IMR-90 (cell line): ENCODE results near the gene RRP15. TPM values are rescaled to one million over a fixed set of nuclear protein-coding genes. Genes with fewer than 3 reads are reported as not detected.

Experiments
- ATAC-seq: fragments of 200-7000 bp; cut with Tn5 transposase; 2 replicates; pipeline ENCODE4 v1.9.1; 2020; ENCODE audit warnings: low read depth, mild to moderate bottlenecking, moderate library complexity
- BruUV-seq: library from RNA; stranded (reverse); fragments of 400-500 nt; replicated peaks from 2 replicates; lab custom pipeline; 2021; lab: Mats Ljungman, UMichigan
- CTCF ChIA-PET: fragments of 300-600 bp; formaldehyde crosslinking; extraction: SDS; loops from one replicate; lab custom pipeline; 2021; ENCODE audit warnings: antibody characterized with exemption; lab: Yijun Ruan, JAX
- POLR2A ChIA-PET: fragments of 300-600 bp; sonication (Branson Sonifier 250); formaldehyde crosslinking; loops from one replicate; lab custom pipeline; 2022; ENCODE audit warnings: antibody characterized with exemption; ENCODE audit not compliant: unreplicated experiment; lab: Charles Lee
- DNase-seq: peaks from one replicate; pipeline ENCODE4 v3.0.0; 2013
- H2AFZ ChIP-seq: replicated peaks from 2 replicates; pipeline ENCODE3; 2013; ENCODE audit warnings: low read length, mild to moderate bottlenecking; ENCODE audit not compliant: poor library complexity
- H2AK5ac ChIP-seq: 2 replicates; pipeline ENCODE4 v1.6.1; 2013; ENCODE audit warnings: low read depth, low read length, inconsistent platforms
- H2AK9ac ChIP-seq: replicated peaks from 2 replicates; pipeline ENCODE3; 2013; ENCODE audit warnings: mild to moderate bottlenecking, low read depth, low read length, moderate library complexity; ENCODE audit not compliant: poor library complexity
- H2BK120ac ChIP-seq: 2 replicates; pipeline ENCODE4 v1.6.1; 2013; ENCODE audit warnings: low read depth, low read length, inconsistent platforms
- H2BK15ac ChIP-seq: 3 replicates; pipeline ENCODE4 v1.6.1; 2013; ENCODE audit warnings: low read depth, low read length, inconsistent platforms
- H2BK20ac ChIP-seq: 2 replicates; pipeline ENCODE4 v1.6.1; 2013; ENCODE audit warnings: low read depth, mild to moderate bottlenecking, inconsistent platforms, low read length, moderate library complexity
- H2BK5ac ChIP-seq: 2 replicates; pipeline ENCODE4 v1.6.1; 2013; ENCODE audit warnings: mild to moderate bottlenecking, low read depth, low read length, inconsistent platforms; ENCODE audit not compliant: poor library complexity, severe bottlenecking
- H3K14ac ChIP-seq: replicated peaks from 2 replicates; pipeline ENCODE4 v1.6.1; 2013; ENCODE audit warnings: low read depth, low read length, inconsistent platforms
- H3K18ac ChIP-seq: 2 replicates; pipeline ENCODE4 v1.6.1; 2013; ENCODE audit warnings: low read depth, low read length, control low read depth
- H3K23ac ChIP-seq: 2 replicates; pipeline ENCODE4 v1.6.1; 2013; ENCODE audit warnings: low read depth, low read length, inconsistent platforms
- H3K27ac ChIP-seq: 2 replicates; pipeline ENCODE4 v1.5.1; 2013; ENCODE audit warnings: mild to moderate bottlenecking, control low read depth, low read length; ENCODE audit not compliant: insufficient read depth
- H3K27me3 ChIP-seq: 2 replicates; pipeline ENCODE4 v1.6.1; 2013; ENCODE audit warnings: low read length; ENCODE audit not compliant: control insufficient read depth, insufficient read depth
- H3K36me3 ChIP-seq: 2 replicates; pipeline ENCODE4 v1.6.1; 2013; ENCODE audit warnings: low read length, mixed read lengths; ENCODE audit not compliant: control insufficient read depth, insufficient read depth
- H3K4ac ChIP-seq: 2 replicates; pipeline ENCODE4 v1.6.1; 2013; ENCODE audit warnings: low read depth, low read length, inconsistent platforms
- H3K4me1 ChIP-seq: 2 replicates; pipeline ENCODE4 v1.6.1; 2013; ENCODE audit warnings: low read length, mixed read lengths; ENCODE audit not compliant: control insufficient read depth, insufficient read depth
- H3K4me2 ChIP-seq: 2 replicates; pipeline ENCODE4 v1.6.1; 2013; ENCODE audit warnings: low read depth, mild to moderate bottlenecking, control low read depth, low read length, moderate library complexity
- H3K4me3 ChIP-seq: 2 replicates; pipeline ENCODE4 v1.5.1; 2013; ENCODE audit warnings: low read depth, mild to moderate bottlenecking, control low read depth, low read length, moderate library complexity; ENCODE audit not compliant: insufficient read depth
- H3K56ac ChIP-seq: 2 replicates; pipeline ENCODE4 v1.6.1; 2013; ENCODE audit warnings: low read length, inconsistent platforms; ENCODE audit not compliant: insufficient read depth; ENCODE audit errors: extremely low read depth
- H3K79me1 ChIP-seq, 2 experiments: 2 replicates each; pipeline ENCODE4 v1.6.1; 2013; ENCODE audit warnings: low read length in 2 of 2, inconsistent platforms in 1 of 2, low read depth in 1 of 2
- H3K9ac ChIP-seq: 2 replicates; pipeline ENCODE4 v1.6.1; 2013; ENCODE audit warnings: low read depth, low read length, control low read depth
- H3K9me1 ChIP-seq: 2 replicates; pipeline ENCODE4 v1.6.1; 2013; ENCODE audit warnings: low read length, inconsistent platforms; ENCODE audit not compliant: insufficient read depth
- H3K9me3 ChIP-seq: 2 replicates; pipeline ENCODE4 v1.6.1; 2013; ENCODE audit warnings: low read length; ENCODE audit not compliant: control insufficient read depth, insufficient read depth
- H4K20me1 ChIP-seq: 2 replicates; pipeline ENCODE4 v1.6.1; 2013; ENCODE audit warnings: low read length, inconsistent platforms; ENCODE audit not compliant: insufficient read depth
- H4K5ac ChIP-seq: 2 replicates; pipeline ENCODE4 v1.6.1; 2013; ENCODE audit warnings: mild to moderate bottlenecking, low read depth, low read length, control low read depth
- H4K8ac ChIP-seq, 2 experiments: 2 replicates each; pipeline ENCODE4 v1.6.1; 2013; ENCODE audit warnings: low read depth in 2 of 2, low read length in 2 of 2, control low read depth in 1 of 2, inconsistent platforms in 1 of 2
- H4K91ac ChIP-seq: 2 replicates; pipeline ENCODE4 v1.6.1; 2013; ENCODE audit warnings: low read depth, low read length, inconsistent platforms; ENCODE audit not compliant: insufficient read depth
- BHLHE40 ChIP-seq: fragments of 150-350 bp; IDR thresholded peaks from 2 replicates; pipeline ENCODE4 v1.6.1; 2016; ENCODE audit warnings: mild to moderate bottlenecking, low read depth, low read length
- FOS ChIP-seq: fragments of 150-350 bp; IDR thresholded peaks from 2 replicates; pipeline ENCODE4 v1.6.1; 2016; ENCODE audit warnings: low read depth, low read length
- MAZ ChIP-seq: IDR thresholded peaks from 2 replicates; pipeline ENCODE4 v1.6.1; 2012; ENCODE audit warnings: low read depth, mild to moderate bottlenecking, low read length, improper control_type of control experiment, moderate library complexity, borderline replicate concordance
- MXI1 ChIP-seq: IDR thresholded peaks from 2 replicates; pipeline ENCODE4 v1.6.1; 2012; ENCODE audit warnings: low read depth, mild to moderate bottlenecking, low read length, moderate library complexity, borderline replicate concordance
- NFE2L2 ChIP-seq: fragments of 150-350 bp; IDR thresholded peaks from 2 replicates; pipeline ENCODE4 v1.6.1; 2016; ENCODE audit warnings: low read depth, mild to moderate bottlenecking, low read length
- POLR2A ChIP-seq: IDR thresholded peaks from 2 replicates; pipeline ENCODE4 v1.6.1; 2012; ENCODE audit warnings: mild to moderate bottlenecking, low read depth, low read length
- WGBS, 2 experiments: methylation state at CpG; one replicate each; pipeline versions ENCODE4 v1.1.5 to v1.1.7; 2013; ENCODE audit warnings: missing lambda C conversion rate in 2 of 2; ENCODE audit not compliant: insufficient read length in 1 of 2; ENCODE audit errors: extremely low coverage in 2 of 2; 5-methylcytosine and 5-hydroxymethylcytosine counted together
- dilution Hi-C: fragments of 300-500 bp; cut with HindIII; formaldehyde crosslinking; loops from one replicate; pipeline ENCODE4 v1.14.3; 2018; ENCODE audit warnings: low sequenced_read_pairs; ENCODE audit not compliant: unreplicated experiment
- in situ Hi-C: fragments of 300-500 bp; cut with MboI; formaldehyde crosslinking; loops from 3 replicates; pipeline ENCODE4 v1.14.3; 2019; ENCODE audit warnings: low sequenced_read_pairs, inconsistent platforms, mixed read lengths
- intact Hi-C: fragments of 100-400 bp; cut with micrococcal nuclease; formaldehyde crosslinking; loops from 2 replicates; pipeline ENCODE4 v1.10.0; 2022
- polyA plus RNA-seq, 3 experiments: library from polyadenylated mRNA; depleted of rRNA; stranded (reverse); fragments of >200 nt; gene quantifications; 2 replicates each; pipeline ENCODE4 v1.2.3, GENCODE V29; 2012; ENCODE audit warnings: low replicate concordance in 1 of 3
- total RNA-seq: library from RNA; depleted of rRNA; stranded (reverse); fragments of >200 nt; gene quantifications from 2 replicates; pipeline ENCODE4 v1.2.3, GENCODE V29; 2012
- TF ChIP-seq, protein P1 (sequence below): conservative IDR thresholded peaks from 2 replicates; pipeline ENCODE4 v1.5.1; 2012; ENCODE audit warnings: mild to moderate bottlenecking, low read depth, low read length, improper control_type of control experiment

Gene RRP15
- total and polyA plus RNA-seq, 2 of the 4 experiments (the other 2 are of a cell fraction): 3.1 to 4.1 TPM

DNA sequence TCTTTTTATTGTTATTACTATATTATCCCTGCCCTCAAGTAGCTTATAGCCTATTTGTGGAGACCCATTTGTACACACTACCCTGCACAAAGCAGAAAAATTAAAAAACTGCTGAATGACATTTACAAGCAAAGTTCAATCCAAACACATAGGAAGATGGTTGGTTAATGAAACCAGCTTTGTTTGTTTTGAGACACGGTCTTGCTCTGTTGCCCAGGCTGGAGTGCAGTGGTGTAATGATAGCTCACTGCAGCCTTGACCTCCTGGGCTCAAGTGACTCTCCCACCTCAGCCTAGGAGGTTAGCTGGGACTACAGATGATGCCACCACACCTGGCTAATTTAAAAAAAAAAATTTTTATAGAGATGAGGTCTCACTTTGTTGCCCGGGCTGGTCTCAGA is 91.6 kb downstream of the RRP15 start:
- Histone ChIP-seq H3K4me3 (no peak overlapping the region), H4K91ac (peak overlapping the region; percentile 7; the same call in 1 of the 2 replicates), H2AK9ac (no peak overlapping the region), H3K56ac (no peak overlapping the region), H3K23ac (no peak overlapping the region), H3K36me3 (no peaks in the 10 kb centered on the region; the same call in 1 of the 2 replicates), H2BK15ac (peak overlapping the region; percentile 46; the same call in 2 of the 3 replicates), H2AK5ac (peak overlapping the region; percentile 14; the same call in 1 of the 2 replicates), H2BK120ac (peak overlapping the region; percentile 50), H3K4me2 (peak overlapping the region; percentile 71), H3K9me1 (peaks cover 5% of the 10 kb centered on the region), H3K27me3 (no peaks in the 10 kb centered on the region), H2BK5ac (peak overlapping the region; percentile 71), H3K9me3 (no peaks in the 10 kb centered on the region), H3K18ac (peak overlapping the region; percentile 79), H4K8ac (peak overlapping the region in 1 of 2 experiments; percentile 39; a peak in 1 of 4 replicates), H4K5ac (no peak overlapping the region), H3K27ac (peak overlapping the region; percentile 54), H2AFZ (no peak overlapping the region), H3K79me1 (peaks cover 7 to 9% of the 10 kb centered on the region in 2 experiments; a peak in 2 of 4 replicates), H3K4me1 (peaks cover 20% of the 10 kb centered on the region), H3K4ac (peak overlapping the region; percentile 74), H3K9ac (no peak overlapping the region; the same call in 1 of the 2 replicates), H4K20me1 (no peaks in the 10 kb centered on the region; the same call in 1 of the 2 replicates), H2BK20ac (peak overlapping the region; percentile 79), H3K14ac (no peak overlapping the region; the same call in 1 of the 2 replicates)
- ATAC-seq (peak; percentile 3), DNase-seq (no peak)
- ChIA-PET CTCF (interaction anchor here (0.7 kb wide), 1 partner anchor 14 kb away, joined by 4 read pairs; no protein-coding TSS in a partner anchor), POLR2A (interaction anchor here (0.8 kb wide), 1 partner anchor 30 kb away, joined by 3 read pairs; no protein-coding TSS in a partner anchor)
- TF ChIP-seq, protein P1, sequence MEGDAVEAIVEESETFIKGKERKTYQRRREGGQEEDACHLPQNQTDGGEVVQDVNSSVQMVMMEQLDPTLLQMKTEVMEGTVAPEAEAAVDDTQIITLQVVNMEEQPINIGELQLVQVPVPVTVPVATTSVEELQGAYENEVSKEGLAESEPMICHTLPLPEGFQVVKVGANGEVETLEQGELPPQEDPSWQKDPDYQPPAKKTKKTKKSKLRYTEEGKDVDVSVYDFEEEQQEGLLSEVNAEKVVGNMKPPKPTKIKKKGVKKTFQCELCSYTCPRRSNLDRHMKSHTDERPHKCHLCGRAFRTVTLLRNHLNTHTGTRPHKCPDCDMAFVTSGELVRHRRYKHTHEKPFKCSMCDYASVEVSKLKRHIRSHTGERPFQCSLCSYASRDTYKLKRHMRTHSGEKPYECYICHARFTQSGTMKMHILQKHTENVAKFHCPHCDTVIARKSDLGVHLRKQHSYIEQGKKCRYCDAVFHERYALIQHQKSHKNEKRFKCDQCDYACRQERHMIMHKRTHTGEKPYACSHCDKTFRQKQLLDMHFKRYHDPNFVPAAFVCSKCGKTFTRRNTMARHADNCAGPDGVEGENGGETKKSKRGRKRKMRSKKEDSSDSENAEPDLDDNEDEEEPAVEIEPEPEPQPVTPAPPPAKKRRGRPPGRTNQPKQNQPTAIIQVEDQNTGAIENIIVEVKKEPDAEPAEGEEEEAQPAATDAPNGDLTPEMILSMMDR: no peak
- no peak for TF ChIP-seq NFE2L2
- no peak for TF ChIP-seq BHLHE40
- no peak for TF ChIP-seq POLR2A
- no peak for TF ChIP-seq MXI1
- no peak for TF ChIP-seq MAZ
- no peak for TF ChIP-seq FOS
- intact Hi-C loops: loop anchor here (5.0 kb wide), 1 partner anchor 101 kb away; no protein-coding TSS in a partner anchor
- dilution Hi-C loops: no loop called here
- BruUV-seq: no TSS peak
- no CpG with 5 or more reads among the region's 2 CpGs for WGBS, 2 experiments
- in situ Hi-C loops: no loop called here
